Endothelial cell of umbilical vein (primary cell): ENCODE data around the gene IL24. TPM values are rescaled to one million over a fixed set of nuclear protein-coding genes. Genes with fewer than 3 reads are reported as not detected.

Experiments
- BruUV-seq: library from RNA; stranded (reverse); fragments of 400-500 nt; replicated peaks from 2 replicates; lab custom pipeline; 2021; lab: Mats Ljungman, UMichigan
- CTCF ChIA-PET: fragments of 300-600, 350-600 bp; sonication (Branson Sonifier 250); formaldehyde crosslinking; loops from one replicate; lab custom pipeline; 2021; ENCODE audit warnings: antibody characterized with exemption, inconsistent platforms; lab: Charles Lee
- POLR2A ChIA-PET: fragments of 300-600, 350-600 bp; sonication (Branson Sonifier 250); formaldehyde crosslinking; loops from one replicate; lab custom pipeline; 2021; ENCODE audit warnings: antibody characterized with exemption, inconsistent platforms; lab: Charles Lee
- DNase-seq: peaks from one replicate; pipeline ENCODE4 v3.0.0-alpha.2; 2011; ENCODE audit warnings: low read depth, low spot score
- FAIRE-seq: peaks from 2 replicates; lab custom pipeline; 2011; peaks lifted over from hg19 to GRCh38; lab: Jason Lieb, UNC
- H2AFZ ChIP-seq: 2 replicates; pipeline ENCODE4 v1.6.0; 2012; ENCODE audit warnings: low read depth, low read length, control low read depth, inconsistent platforms
- H3K27ac ChIP-seq: 2 replicates; pipeline ENCODE4 v1.5.1; 2011; ENCODE audit warnings: low read depth, mild to moderate bottlenecking, control low read depth, low read length, moderate library complexity; ENCODE audit not compliant: insufficient read depth
- H3K27me3 ChIP-seq, 2 experiments: 2 replicates each; pipeline versions ENCODE4 v1.6.0 to v1.6.1; 2011; ENCODE audit warnings: low read length in 2 of 2, mixed read lengths in 1 of 2; ENCODE audit not compliant: control insufficient read depth in 2 of 2, insufficient read depth in 2 of 2
- H3K36me3 ChIP-seq, 2 experiments: 2 replicates in 1 of 2; 3 replicates in 1 of 2; pipeline ENCODE4 v1.5.1; 2011; ENCODE audit warnings: low read length in 2 of 2, mild to moderate bottlenecking in 1 of 2, moderate library complexity in 1 of 2; ENCODE audit not compliant: control insufficient read depth in 2 of 2, insufficient read depth in 2 of 2; ENCODE audit errors: extremely low read depth in 1 of 2
- H3K4me1 ChIP-seq: 3 replicates; pipeline ENCODE4 v1.5.1; 2011; ENCODE audit warnings: mild to moderate bottlenecking, low read length; ENCODE audit not compliant: control insufficient read depth, insufficient read depth; ENCODE audit errors: extremely low read depth
- H3K4me2 ChIP-seq: 2 replicates; pipeline ENCODE4 v1.6.1; 2011; ENCODE audit warnings: low read length, control low read depth, mixed read lengths; ENCODE audit not compliant: insufficient read depth
- H3K4me3 ChIP-seq, 3 experiments: fragments of 200-600 bp in 1 of 3; sonication (generic), shearing (Covaris generic) in 1 of 3; replicated peaks in 1 of 3; 2 replicates each; pipeline ENCODE4 v1.5.1; 2011 to 2016; ENCODE audit warnings: control low read depth in 3 of 3, low read length in 3 of 3, mild to moderate bottlenecking in 2 of 3, inconsistent platforms in 1 of 3, low read depth in 1 of 3, moderate library complexity in 1 of 3; ENCODE audit not compliant: insufficient read depth in 1 of 3
- H3K79me2 ChIP-seq: 2 replicates; pipeline ENCODE4 v1.6.0; 2012; ENCODE audit warnings: low read length, inconsistent platforms; ENCODE audit not compliant: control insufficient read depth, insufficient read depth
- H3K9ac ChIP-seq: replicated peaks from 2 replicates; pipeline ENCODE3; 2011; ENCODE audit warnings: low read length, control low read depth; ENCODE audit not compliant: insufficient read depth; ENCODE audit errors: extremely low read depth
- H3K9me1 ChIP-seq: replicated peaks from 3 replicates; pipeline ENCODE4 v1.6.0; 2011; ENCODE audit warnings: mild to moderate bottlenecking, low read length; ENCODE audit not compliant: control insufficient read depth, insufficient read depth; ENCODE audit errors: extremely low read depth
- H3K9me3 ChIP-seq: replicated peaks from 2 replicates; pipeline ENCODE4 v1.5.1; 2012; ENCODE audit warnings: low read length, inconsistent platforms; ENCODE audit not compliant: control insufficient read depth, insufficient read depth
- H4K20me1 ChIP-seq: replicated peaks from 2 replicates; pipeline ENCODE3; 2011; ENCODE audit warnings: mild to moderate bottlenecking, low read length; ENCODE audit not compliant: control insufficient read depth, insufficient read depth; ENCODE audit errors: extremely low read depth
- EZH2 ChIP-seq: IDR thresholded peaks from 2 replicates; pipeline ENCODE4 v1.6.1; 2012; ENCODE audit warnings: borderline replicate concordance, low read depth, mild to moderate bottlenecking, moderate library complexity, low read length, inconsistent platforms; ENCODE audit not compliant: severe bottlenecking
- FOS ChIP-seq: IDR thresholded peaks from 2 replicates; pipeline ENCODE4 v1.6.1; 2011; ENCODE audit warnings: mild to moderate bottlenecking, low read length, moderate library complexity, borderline replicate concordance; ENCODE audit not compliant: insufficient read depth
- GATA2 ChIP-seq: IDR thresholded peaks from 2 replicates; pipeline ENCODE4 v1.7.0; 2011; ENCODE audit warnings: low read depth, mild to moderate bottlenecking, moderate library complexity, mixed read lengths, low read length; ENCODE audit not compliant: insufficient read length, insufficient read depth
- JUN ChIP-seq: IDR thresholded peaks from 2 replicates; pipeline ENCODE4 v1.6.1; 2011; ENCODE audit warnings: borderline replicate concordance, low read depth; ENCODE audit not compliant: insufficient read length, insufficient read depth
- MYC ChIP-seq: IDR thresholded peaks from one replicate; pipeline ENCODE4 v1.6.1; 2011; ENCODE audit warnings: mild to moderate bottlenecking, low read depth, low read length
- dilution Hi-C: fragments of 300-500 bp; cut with MboI; formaldehyde crosslinking; loops from one replicate; pipeline ENCODE4 v1.15.0; 2019; ENCODE audit warnings: low sequenced_read_pairs; ENCODE audit not compliant: extremely low pct_ligation_motif_present
- intact Hi-C: fragments of 100-400 bp; cut with micrococcal nuclease; formaldehyde crosslinking; loops from one replicate; pipeline ENCODE4 v1.10.0; 2022
- polyA plus RNA-seq, 4 experiments: library from polyadenylated mRNA; depleted of rRNA in 3 of 4; stranded (reverse) in 3 of 4; unstranded in 1 of 4; fragments of >200 nt; gene quantifications; 2 replicates each; pipeline versions ENCODE4 v1.2.1 to v1.2.3, GENCODE V29; 2011 to 2012; ENCODE audit warnings: missing spikeins in 1 of 4
- total RNA-seq: library from RNA; stranded (reverse); gene quantifications from 2 replicates; pipeline ENCODE4 v1.2.3, GENCODE V29; 2021
- TF ChIP-seq, protein P1 (sequence below), 2 donors: IDR thresholded peaks; 1 replicate in 1 of 2; 2 replicates in 1 of 2; pipeline ENCODE4 v1.5.1; 2011; ENCODE audit warnings: low read length in 2 of 2, mild to moderate bottlenecking in 2 of 2, moderate library complexity in 2 of 2, control low read depth in 1 of 2, inconsistent platforms in 1 of 2, low read depth in 1 of 2; ENCODE audit not compliant: insufficient read depth in 1 of 2; ENCODE audit errors: extremely low read depth in 1 of 2

Gene IL24
- total and polyA plus RNA-seq, 2 donors (not counting 3 experiments of a cell fraction or from before 2014, with no cell fraction given): not detected

GRCh38 chr1:206922524-206922923 is 25.3 kb downstream of the IL24 start:
- H2AFZ ChIP-seq: no peak overlapping the region
- H3K27me3 ChIP-seq: no peaks in the 10 kb centered on the region
- CTCF ChIA-PET: interaction anchor here (1.4 to 2.9 kb wide), 2 partner anchors 10 to 14 kb away, joined by 5 to 13 read pairs; no protein-coding TSS in a partner anchor
- no peaks in the 10 kb centered on the region for H3K36me3 ChIP-seq
- no peaks in the 10 kb centered on the region for H3K9me3 ChIP-seq
- dilution Hi-C loops (no loop called here), intact Hi-C loops (no loop called here)
- no peaks in the 10 kb centered on the region for H3K4me1 ChIP-seq
- no peak overlapping the region for H3K9ac ChIP-seq
- no peaks in the 10 kb centered on the region for H4K20me1 ChIP-seq
- H3K4me2 ChIP-seq: no peak overlapping the region
- no TSS peak for BruUV-seq
- POLR2A ChIA-PET: no interaction called here
- no peaks in the 10 kb centered on the region for H3K9me1 ChIP-seq
- TF ChIP-seq GATA2 (no peak), EZH2 (no peak), FOS (no peak), JUN (no peak), MYC (no peak)
- TF ChIP-seq, protein P1, sequence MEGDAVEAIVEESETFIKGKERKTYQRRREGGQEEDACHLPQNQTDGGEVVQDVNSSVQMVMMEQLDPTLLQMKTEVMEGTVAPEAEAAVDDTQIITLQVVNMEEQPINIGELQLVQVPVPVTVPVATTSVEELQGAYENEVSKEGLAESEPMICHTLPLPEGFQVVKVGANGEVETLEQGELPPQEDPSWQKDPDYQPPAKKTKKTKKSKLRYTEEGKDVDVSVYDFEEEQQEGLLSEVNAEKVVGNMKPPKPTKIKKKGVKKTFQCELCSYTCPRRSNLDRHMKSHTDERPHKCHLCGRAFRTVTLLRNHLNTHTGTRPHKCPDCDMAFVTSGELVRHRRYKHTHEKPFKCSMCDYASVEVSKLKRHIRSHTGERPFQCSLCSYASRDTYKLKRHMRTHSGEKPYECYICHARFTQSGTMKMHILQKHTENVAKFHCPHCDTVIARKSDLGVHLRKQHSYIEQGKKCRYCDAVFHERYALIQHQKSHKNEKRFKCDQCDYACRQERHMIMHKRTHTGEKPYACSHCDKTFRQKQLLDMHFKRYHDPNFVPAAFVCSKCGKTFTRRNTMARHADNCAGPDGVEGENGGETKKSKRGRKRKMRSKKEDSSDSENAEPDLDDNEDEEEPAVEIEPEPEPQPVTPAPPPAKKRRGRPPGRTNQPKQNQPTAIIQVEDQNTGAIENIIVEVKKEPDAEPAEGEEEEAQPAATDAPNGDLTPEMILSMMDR (IDR thresholded peaks at IDR 0.05; ENCODE audit: extremely low read depth in 1 of 2, insufficient read depth in 1 of 2, low read depth in 1 of 2, low read length in 2 of 2): no peak
- FAIRE-seq (no peak), DNase-seq (no peak)
- no peak overlapping the region for H3K27ac ChIP-seq
- H3K4me3 ChIP-seq: no peak overlapping the region
- H3K79me2 ChIP-seq: no peaks in the 10 kb centered on the region
